ENCODE measurements around the gene GABBR1.

The GABBR1 gene

DNA sequence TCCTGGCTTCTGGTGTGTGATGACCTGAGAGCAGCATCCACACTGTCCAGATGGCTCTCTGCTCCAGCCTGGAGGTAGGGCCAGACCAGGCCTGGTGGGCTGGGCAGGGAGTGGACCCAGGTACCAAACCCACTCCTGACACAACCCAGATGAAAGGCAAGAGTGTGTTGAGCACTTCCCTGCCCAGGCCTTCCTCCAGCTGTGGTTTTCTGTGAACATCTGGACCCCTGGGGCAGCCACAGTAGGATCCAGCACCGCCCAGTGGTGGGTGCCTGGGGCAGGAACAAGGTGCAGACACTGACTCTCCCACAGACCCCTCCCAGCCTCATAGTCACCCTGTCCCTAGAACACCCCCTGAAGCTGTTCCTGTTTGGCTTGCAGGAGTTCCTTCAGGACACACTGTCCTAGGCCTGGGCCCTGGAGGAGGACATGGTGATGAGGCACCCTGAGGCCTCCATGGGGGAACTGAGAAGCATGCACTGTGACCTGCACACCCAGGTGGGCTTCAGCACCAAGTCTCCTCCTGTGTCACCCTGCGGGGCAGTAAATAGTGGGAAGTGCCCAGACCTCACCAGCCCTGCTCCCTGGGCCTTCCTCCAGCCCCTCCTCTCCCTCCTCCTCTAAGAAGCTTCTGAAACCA, 102.2 kb downstream of the GABBR1 start:
- DNase-seq, result no peak
- H3K36me3 Mint-ChIP-seq (ENCODE audit: insufficient read depth), result no peaks in the 10 kb centered on the region
- no peaks in the 10 kb centered on the region for H3K4me1 Mint-ChIP-seq (ENCODE audit: low read depth in 2 of 2)
- peaks cover 13 to 46% of the 10 kb centered on the region in 2 donors for H3K27me3 Mint-ChIP-seq
- no peaks in the 10 kb centered on the region for H3K9me3 Mint-ChIP-seq
- ATAC-seq (replicated peaks), result no peak
- H3K27ac Mint-ChIP-seq, result peak overlapping the region in 1 of 2 donors; percentile 38
- no peak overlapping the region for H3K4me3 Mint-ChIP-seq

DNA sequence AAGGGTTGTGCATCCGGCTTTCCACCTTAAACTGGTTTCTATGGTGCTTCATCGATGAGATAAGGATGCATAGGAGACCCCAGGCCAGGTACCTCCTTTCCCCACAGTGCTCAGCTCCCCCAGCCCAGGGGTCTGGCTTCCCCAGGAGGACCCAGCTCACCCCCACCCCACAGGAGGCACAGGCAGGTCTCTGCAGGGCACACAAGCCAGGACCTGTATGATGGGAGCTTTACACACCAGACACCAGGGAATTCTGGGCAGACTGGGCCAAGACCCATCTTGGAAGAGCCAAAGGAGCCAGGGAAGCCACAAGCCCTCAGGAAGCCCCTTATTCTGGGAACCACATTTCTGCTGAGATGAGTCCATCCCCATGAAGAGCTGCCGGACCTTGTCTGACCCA, 103.0 kb downstream of the GABBR1 start:
- H3K36me3 Mint-ChIP-seq (ENCODE audit: insufficient read depth), result no peaks in the 10 kb centered on the region
- H3K27ac Mint-ChIP-seq, result no peak overlapping the region
- H3K4me1 Mint-ChIP-seq (ENCODE audit: low read depth in 2 of 2), result no peaks in the 10 kb centered on the region
- no peaks in the 10 kb centered on the region for H3K9me3 Mint-ChIP-seq
- H3K4me3 Mint-ChIP-seq, result no peak overlapping the region
- DNase-seq, result no peak
- ATAC-seq (replicated peaks), result no peak
- H3K27me3 Mint-ChIP-seq, result peaks cover 13 to 54% of the 10 kb centered on the region in 2 donors

DNA sequence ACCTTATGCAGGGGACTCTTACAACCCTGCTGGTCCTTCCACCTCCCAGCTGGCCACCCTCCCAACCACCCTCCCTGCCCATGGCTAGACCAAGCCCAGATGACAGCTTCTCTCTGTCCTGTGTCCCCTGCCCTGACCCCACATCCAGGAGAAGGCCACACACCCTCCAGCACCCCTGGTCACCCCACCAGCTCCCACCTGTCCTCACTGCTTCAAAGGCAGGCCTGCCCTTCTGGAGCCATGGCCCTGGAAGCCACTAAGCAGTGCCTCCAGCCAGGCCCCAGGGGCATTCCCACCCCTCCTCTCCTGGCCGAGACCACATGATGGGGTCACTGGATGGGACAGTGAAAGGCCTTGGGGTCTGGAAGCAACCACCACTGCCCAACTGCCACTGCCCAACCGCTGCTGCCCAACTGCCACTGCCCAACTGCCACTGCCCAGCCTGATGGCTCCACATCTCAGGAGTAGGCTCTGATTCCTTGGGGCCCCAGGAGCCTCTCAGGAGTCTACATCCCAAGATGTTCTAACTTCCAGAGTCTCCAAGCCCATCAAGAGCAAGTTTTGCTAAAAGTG, 103.9 kb downstream of the GABBR1 start:
- H3K4me1 Mint-ChIP-seq (ENCODE audit: low read depth in 2 of 2), result no peaks in the 10 kb centered on the region
- no peaks in the 10 kb centered on the region for H3K9me3 Mint-ChIP-seq
- H3K27me3 Mint-ChIP-seq, result peaks cover 19 to 60% of the 10 kb centered on the region in 2 donors
- no peak for DNase-seq
- no peak for ATAC-seq (replicated peaks)
- H3K27ac Mint-ChIP-seq, result peak overlapping the region in 1 of 2 donors; percentile 81
- H3K36me3 Mint-ChIP-seq (ENCODE audit: insufficient read depth), result no peaks in the 10 kb centered on the region
- no peak overlapping the region for H3K4me3 Mint-ChIP-seq

DNA sequence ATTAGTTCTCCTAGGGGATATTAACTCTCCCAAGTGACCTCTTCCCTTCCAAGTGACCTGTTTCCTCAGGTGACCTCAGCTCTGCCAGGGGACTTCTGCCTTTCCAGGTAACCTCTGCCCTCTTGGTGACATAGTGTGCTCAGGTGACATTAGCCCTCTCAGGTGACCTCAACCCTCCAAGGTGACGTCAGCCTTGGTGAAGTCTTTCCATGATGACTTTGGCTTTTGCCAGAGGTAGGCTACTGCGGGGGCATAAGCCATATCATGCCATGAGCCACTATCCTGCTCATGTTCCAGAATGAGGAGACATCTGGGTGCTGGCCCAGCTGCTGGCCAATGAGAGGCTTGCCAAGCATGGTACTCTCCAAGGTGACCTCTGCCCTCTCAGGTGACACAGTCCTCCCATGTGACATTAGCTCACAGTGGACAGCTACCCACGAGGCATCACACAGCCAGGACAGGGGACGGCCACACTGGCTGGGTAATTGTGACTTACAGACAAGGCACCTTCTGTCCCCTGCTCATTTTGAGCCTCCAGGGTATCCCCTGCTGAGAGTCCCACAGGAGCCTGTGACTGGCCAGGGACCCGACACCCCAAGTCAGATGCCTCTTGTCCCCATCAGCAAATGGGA, 104.6 kb downstream of the GABBR1 start:
- Mint-ChIP-seq H3K4me1 (ENCODE audit: low read depth in 2 of 2) (no peaks in the 10 kb centered on the region), H3K27ac (no peak overlapping the region), H3K27me3 (peaks cover 19 to 60% of the 10 kb centered on the region in 2 donors), H3K9me3 (no peaks in the 10 kb centered on the region), H3K36me3 (ENCODE audit: insufficient read depth) (no peaks in the 10 kb centered on the region), H3K4me3 (no peak overlapping the region)
- no peak for DNase-seq
- ATAC-seq (replicated peaks), result no peak

DNA sequence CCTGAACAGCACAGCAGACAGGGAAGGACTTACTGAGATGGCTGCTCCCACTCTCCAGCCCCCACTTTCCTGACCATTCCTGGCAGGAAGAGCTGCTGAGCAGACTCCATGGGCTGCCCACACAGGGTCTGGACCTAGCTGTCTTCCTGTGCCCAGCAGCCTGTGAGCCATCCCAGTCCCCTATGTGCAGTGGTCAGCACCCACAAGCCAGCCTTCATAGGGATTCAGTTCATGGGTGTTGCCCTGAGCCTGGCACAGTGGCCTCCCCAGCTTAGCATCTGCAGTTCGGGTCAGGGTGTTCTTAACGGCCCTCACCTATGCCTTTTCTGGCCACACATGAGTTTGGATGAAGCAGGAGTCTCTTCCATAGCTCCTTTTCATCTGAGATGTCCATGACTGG, 105.4 kb downstream of the GABBR1 start:
- Mint-ChIP-seq H3K36me3 (ENCODE audit: insufficient read depth) (no peaks in the 10 kb centered on the region), H3K27me3 (peaks cover 25 to 60% of the 10 kb centered on the region in 2 donors), H3K4me3 (no peak overlapping the region), H3K4me1 (ENCODE audit: low read depth in 2 of 2) (no peaks in the 10 kb centered on the region), H3K9me3 (no peaks in the 10 kb centered on the region), H3K27ac (no peak overlapping the region)
- ATAC-seq (replicated peaks) (no peak), DNase-seq (no peak)

DNA sequence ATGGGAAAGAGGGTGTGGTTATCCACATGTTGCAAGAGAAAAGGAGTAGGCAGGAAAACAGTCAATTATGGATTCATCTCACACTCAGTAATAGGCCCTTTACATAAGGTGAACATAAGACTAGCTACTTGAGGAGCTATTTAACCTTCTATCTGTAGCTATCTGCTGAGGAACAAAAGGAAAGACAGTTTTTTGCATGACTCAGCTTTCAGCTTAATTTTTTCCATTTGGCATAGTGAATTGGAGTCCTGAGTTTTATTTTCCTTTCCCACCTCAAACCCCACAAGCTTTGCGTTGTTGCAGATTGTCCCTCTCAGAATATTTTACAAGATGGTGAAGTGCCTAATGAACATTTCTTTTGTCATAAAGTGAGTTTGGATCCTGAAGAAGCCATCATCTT, 105.9 kb downstream of the GABBR1 start:
- H3K27ac Mint-ChIP-seq, result no peak overlapping the region
- H3K36me3 Mint-ChIP-seq (ENCODE audit: insufficient read depth), result no peaks in the 10 kb centered on the region
- no peaks in the 10 kb centered on the region for H3K4me1 Mint-ChIP-seq (ENCODE audit: low read depth in 2 of 2)
- H3K9me3 Mint-ChIP-seq, result no peaks in the 10 kb centered on the region
- no peak for DNase-seq
- no peak for ATAC-seq (replicated peaks)
- H3K27me3 Mint-ChIP-seq, result peaks cover 25 to 60% of the 10 kb centered on the region in 2 donors
- H3K4me3 Mint-ChIP-seq, result no peak overlapping the region

DNA sequence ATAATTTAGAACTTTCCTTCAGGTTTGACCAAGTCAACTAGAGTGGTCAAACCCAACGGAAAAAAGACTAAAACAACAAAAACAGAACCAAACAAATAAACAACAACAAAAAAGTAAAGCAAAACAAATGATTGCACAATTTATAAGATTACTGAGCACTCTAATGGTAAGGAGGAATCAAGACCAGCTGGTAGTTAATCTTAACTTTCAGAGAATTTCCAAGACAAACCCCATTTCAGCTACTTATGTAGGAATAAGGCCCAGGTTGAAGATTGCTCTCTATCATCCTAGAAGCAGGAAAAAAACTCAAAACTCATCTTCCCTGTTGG, 107.7 kb downstream of the GABBR1 start:
- DNase-seq (no peak), ATAC-seq (replicated peaks) (no peak)
- Mint-ChIP-seq H3K27ac (no peak overlapping the region), H3K27me3 (peaks cover 36 to 64% of the 10 kb centered on the region in 2 donors), H3K4me1 (ENCODE audit: low read depth in 2 of 2) (no peaks in the 10 kb centered on the region), H3K4me3 (no peak overlapping the region), H3K36me3 (ENCODE audit: insufficient read depth) (no peaks in the 10 kb centered on the region), H3K9me3 (no peaks in the 10 kb centered on the region)

DNA sequence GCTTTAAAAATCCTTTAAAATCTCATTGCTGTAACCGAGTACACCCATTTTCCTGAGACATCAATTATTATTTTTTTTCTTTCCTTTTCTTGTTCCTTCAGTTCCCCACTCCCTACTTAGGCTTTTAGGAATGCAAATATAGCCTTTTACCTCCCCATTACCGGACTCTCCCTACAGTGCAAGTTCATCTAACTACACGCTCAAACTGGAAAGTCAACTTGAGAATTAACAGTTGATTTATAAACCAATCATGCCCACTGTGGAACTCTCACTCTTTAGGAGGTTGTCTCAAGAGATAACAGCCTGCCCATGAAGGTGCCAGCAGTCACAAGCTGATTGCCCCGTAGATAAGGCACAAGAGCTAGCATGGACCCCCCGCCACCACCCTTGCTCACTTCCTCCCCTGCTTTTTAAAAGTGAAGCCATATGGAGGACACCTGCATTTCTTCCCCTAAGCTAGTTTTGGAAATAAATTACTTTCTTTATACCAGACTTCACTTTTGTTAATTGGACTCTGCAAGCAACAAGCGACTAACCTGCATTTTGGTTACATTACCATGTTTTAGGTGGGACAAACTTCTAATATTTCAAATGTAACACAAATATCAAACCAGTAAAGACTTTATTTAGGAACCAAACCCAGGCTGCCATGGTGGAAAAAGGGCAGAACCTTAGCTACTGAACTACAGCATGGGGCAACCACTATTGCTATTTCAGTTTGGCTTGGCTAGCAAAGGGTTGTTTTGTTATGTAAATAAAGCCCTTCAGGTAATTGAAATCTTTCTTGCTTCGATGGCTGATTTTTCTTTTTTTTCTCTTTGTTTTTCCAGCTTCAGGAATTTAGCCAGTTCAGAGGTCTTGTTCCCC, 108.3 kb downstream of the GABBR1 start:
- Mint-ChIP-seq H3K9me3 (no peaks in the 10 kb centered on the region), H3K4me1 (ENCODE audit: low read depth in 2 of 2) (no peaks in the 10 kb centered on the region), H3K27ac (no peak overlapping the region), H3K27me3 (peaks cover 37 to 66% of the 10 kb centered on the region in 2 donors), H3K4me3 (no peak overlapping the region), H3K36me3 (ENCODE audit: insufficient read depth) (no peaks in the 10 kb centered on the region)
- DNase-seq (no peak), ATAC-seq (replicated peaks) (no peak)

DNA sequence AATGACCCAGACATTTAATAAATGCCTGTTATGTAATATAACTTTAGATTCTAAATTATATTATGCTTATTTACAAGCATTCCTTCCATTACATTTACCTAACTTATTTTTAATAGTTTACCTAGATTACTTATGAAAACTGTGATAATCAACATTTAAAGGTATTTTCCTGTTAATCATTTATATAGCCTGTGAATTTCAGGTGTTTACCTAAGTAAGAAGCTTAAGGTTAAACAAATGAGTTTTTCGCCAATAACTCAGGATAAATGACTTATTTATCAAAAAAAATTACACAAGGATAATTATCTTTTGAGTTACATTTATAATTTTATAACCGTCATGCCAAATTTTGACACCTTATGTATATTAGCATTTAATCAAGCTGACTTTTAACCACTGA, 108.9 kb downstream of the GABBR1 start:
- ATAC-seq (replicated peaks), result no peak
- Mint-ChIP-seq H3K4me3 (no peak overlapping the region), H3K4me1 (ENCODE audit: low read depth in 2 of 2) (no peaks in the 10 kb centered on the region), H3K9me3 (no peaks in the 10 kb centered on the region), H3K36me3 (ENCODE audit: insufficient read depth) (no peaks in the 10 kb centered on the region), H3K27ac (no peak overlapping the region), H3K27me3 (peaks cover 37 to 64% of the 10 kb centered on the region in 2 donors)
- DNase-seq, result no peak

DNA sequence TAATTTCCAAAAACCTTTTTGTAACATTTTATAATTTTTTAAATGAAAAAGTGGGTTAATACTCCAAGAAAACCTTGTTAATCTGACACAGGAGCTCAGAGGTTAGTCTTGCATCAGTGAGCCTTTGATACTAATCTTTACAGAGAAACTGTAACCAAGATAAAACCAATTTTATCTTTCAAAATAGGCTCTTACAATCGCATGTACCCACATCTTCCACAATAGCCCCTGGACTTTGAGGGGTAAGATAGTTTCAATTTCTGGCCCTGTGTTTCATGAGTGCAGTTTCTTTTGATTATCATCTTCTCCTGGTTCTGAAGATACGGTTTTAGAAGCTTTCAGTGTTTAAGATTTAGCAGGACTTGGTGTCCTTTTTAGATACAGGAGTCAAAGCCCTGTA, 110.8 kb downstream of the GABBR1 start:
- H3K36me3 Mint-ChIP-seq (ENCODE audit: insufficient read depth), result no peaks in the 10 kb centered on the region
- H3K4me1 Mint-ChIP-seq (ENCODE audit: low read depth in 2 of 2), result no peaks in the 10 kb centered on the region
- peaks cover 37 to 49% of the 10 kb centered on the region in 2 donors for H3K27me3 Mint-ChIP-seq
- DNase-seq, result no peak
- H3K27ac Mint-ChIP-seq, result no peak overlapping the region
- ATAC-seq (replicated peaks), result no peak
- no peak overlapping the region for H3K4me3 Mint-ChIP-seq
- H3K9me3 Mint-ChIP-seq, result no peaks in the 10 kb centered on the region

DNA sequence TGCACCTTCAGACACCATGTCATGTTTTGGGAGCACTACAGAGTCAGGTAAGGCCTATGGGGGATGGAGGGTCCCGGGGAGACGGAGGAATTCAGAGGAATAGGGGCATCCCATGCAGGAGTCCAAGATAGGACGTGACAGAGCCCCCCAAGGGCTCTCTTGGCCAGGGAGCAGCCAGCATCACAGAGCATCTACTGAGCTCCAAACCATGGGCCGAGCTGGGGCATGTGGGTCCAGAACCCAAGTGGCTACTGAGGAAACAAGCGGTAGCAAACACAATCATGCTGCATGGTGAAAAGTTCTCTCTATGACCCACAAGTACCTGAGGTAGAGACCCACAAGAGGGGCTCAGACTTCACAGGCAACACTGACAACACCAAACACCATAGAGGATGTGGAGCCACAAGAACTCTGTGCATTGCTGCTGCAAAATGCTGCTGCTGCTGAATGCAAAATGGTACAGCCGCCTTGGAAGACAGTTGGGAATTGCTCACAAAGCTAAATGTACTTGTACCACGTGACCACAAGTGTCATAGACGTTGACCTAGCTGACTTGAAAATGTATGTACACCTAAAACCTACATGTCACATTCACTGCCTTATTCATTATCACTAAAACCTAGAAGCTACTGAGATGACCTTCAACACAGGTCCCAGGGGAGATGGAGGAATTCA, 111.8 kb downstream of the GABBR1 start:
- peaks cover 2% of the 10 kb centered on the region in 2 donors for H3K4me1 Mint-ChIP-seq (ENCODE audit: low read depth in 2 of 2)
- peaks cover 32 to 40% of the 10 kb centered on the region in 2 donors for H3K27me3 Mint-ChIP-seq
- no peaks in the 10 kb centered on the region for H3K36me3 Mint-ChIP-seq (ENCODE audit: insufficient read depth)
- ATAC-seq (replicated peaks) (no peak), DNase-seq (no peak)
- H3K4me3 Mint-ChIP-seq, result no peak overlapping the region
- no peak overlapping the region for H3K27ac Mint-ChIP-seq
- H3K9me3 Mint-ChIP-seq, result no peaks in the 10 kb centered on the region

DNA sequence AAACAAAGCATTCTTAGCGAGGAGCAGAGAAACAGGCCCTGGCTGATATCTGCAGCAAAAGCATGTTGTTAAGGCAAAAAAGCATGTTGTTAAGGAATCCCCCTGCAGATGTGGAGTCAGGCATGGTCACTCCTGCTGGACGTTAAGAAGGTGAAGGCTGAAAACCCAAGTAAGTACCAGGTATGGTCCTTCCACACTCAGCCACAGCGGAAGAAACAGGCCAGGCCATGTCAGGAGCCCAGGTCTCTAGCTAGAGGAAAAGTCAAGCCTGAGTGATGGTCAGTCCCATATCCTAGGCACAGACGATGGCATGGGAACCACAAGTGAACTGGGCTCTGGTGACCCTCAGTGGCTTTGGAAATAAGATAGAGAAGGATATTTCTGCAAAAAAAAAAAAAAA, 112.8 kb downstream of the GABBR1 start:
- peaks cover 6 to 7% of the 10 kb centered on the region in 2 donors for H3K4me1 Mint-ChIP-seq (ENCODE audit: low read depth in 2 of 2)
- ATAC-seq (replicated peaks), result no peak

DNA sequence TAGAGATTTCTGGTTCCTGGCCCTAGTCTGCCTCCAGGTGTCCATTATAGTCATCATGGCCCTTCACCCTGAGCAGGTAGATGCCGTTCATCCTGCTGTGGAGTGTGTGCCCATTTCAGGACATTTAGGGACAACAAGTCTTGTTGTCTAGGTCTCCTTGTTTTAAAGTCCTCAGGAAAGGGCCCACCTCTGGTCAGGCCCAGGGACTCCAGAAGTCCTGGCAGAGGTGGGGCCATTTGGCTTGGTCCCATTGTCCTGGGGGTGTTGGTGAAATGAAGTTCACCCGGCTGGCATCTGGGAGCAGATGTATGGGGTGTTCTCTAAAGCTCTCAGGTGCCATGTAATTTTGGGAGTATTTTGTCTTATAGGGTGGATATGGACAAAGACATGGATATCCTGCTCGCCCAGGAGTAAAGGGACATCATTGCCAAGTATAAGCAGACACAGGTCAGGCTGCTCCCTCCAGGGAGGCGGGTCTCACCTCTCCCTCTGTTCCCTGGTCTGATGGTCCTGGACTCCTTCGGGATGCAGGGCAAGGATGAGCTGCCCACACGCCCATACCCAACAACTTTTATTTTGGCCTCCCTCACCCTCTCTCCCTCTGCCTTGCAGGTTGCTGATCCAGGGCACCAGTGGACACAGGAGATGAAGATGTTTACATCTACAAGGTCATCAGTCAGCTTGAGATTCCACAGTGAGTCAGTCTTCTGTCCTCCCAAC, 113.5 kb downstream of the GABBR1 start:
- H3K27me3 Mint-ChIP-seq, result peaks cover 24 to 33% of the 10 kb centered on the region in 2 donors
- no peak overlapping the region for H3K27ac Mint-ChIP-seq
- H3K9me3 Mint-ChIP-seq, result no peaks in the 10 kb centered on the region
- ATAC-seq (replicated peaks) (no peak), DNase-seq (no peak)
- no peaks in the 10 kb centered on the region for H3K36me3 Mint-ChIP-seq (ENCODE audit: insufficient read depth)
- no peak overlapping the region for H3K4me3 Mint-ChIP-seq
- peaks cover 7% of the 10 kb centered on the region in 2 donors for H3K4me1 Mint-ChIP-seq (ENCODE audit: low read depth in 2 of 2)

More for the DNA sequence above, 112.8 kb downstream of the GABBR1 start:
- no peak for DNase-seq
- peaks cover 30 to 31% of the 10 kb centered on the region in 2 donors for H3K27me3 Mint-ChIP-seq
- no peaks in the 10 kb centered on the region for H3K36me3 Mint-ChIP-seq (ENCODE audit: insufficient read depth)
- H3K4me3 Mint-ChIP-seq, result no peak overlapping the region
- no peak overlapping the region for H3K27ac Mint-ChIP-seq
- no peaks in the 10 kb centered on the region for H3K9me3 Mint-ChIP-seq

Measured in effector memory CD8-positive, alpha-beta T cell (primary cell).